ENCODE data around the gene GARIN5A.

Gene GARIN5A

DNA sequence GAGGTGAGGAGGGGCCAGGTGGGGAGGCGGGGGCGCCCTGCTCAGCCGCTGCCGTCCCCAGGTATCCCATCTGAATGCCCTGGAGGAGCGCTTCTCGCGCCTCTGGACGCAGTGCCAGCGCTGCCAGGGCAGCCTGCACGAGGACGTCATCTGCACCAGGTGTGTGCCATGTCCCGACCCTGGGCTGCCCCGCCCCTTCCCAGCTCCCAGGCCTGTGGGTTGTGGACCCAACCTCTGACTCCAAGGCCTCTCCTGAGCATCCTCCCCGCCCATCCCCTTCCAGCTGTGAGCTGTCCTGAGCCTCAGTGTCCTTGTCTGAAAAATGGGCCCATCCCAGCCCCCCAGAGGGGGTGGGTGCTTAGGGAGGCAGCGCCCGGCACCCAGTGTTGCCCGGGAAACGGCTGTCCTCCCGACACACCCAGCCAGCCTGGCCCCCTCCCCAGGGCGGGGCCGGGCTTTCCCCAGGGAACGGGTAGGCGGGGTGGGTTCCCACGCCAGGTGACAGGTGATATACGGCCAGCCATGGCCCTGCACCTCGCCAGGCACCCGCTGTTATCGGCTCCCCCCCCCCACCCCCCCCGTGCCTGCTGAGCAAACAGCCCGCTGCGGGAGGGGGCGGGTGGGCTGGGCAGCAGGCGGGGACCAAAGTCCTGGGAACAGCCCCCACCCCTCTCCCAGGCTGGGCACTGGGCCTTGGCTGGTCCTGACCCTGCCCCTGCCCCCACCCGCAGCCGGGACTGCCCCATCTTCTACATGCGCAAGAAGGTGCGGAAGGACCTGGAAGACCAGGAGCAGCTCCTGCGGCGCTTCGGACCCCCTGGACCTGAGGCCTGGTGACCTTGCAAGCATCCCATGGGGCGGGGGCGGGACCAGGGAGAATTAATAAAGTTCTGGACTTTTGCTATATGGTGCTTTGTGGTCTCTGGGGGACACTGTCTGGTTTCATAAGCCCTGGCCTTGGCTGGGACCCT is 59.3 kb downstream of the GARIN5A start:
- DNase-seq (ENCODE audit: low read depth in 1 of 2, low spot score in 1 of 2): no peak

Measured in activated T-helper 1 cell treated with anti-CD3 and anti-CD28 coated beads, Interleukin-2, amount 50 U/mL, for 16 hours (primary cell).